Omental fat pad (tissue), 4 donors: ENCODE results near the gene HGFAC. TPM values are rescaled to one million over a fixed set of nuclear protein-coding genes. Genes with fewer than 3 reads are reported as not detected.

Experiments used
- ATAC-seq: fragments of 150-250 bp; one replicate; pipeline ENCODE4 v1.9.1; 2016; ENCODE audit warnings: mild to moderate bottlenecking, moderate library complexity; ENCODE audit not compliant: low FRiP score
- DNase-seq: peaks from one replicate; pipeline ENCODE4 v3.0.0-alpha.2; 2019; ENCODE audit warnings: low spot score
- CTCF ChIP-seq, 3 donors: fragments of 450-650 bp; IDR thresholded peaks; one replicate each; pipeline ENCODE4 v1.5.1; 2016 to 2017; ENCODE audit warnings: antibody characterized with exemption in 3 of 3, mild to moderate bottlenecking in 3 of 3, moderate library complexity in 2 of 3
- total RNA-seq, 4 donors: library from RNA; depleted of rRNA; stranded (reverse); fragments of >200 nt; gene quantifications; one replicate each; pipeline ENCODE4 v1.1.0, GENCODE V29; 2016

HGFAC gene
- total RNA-seq, 4 donors from 2014 or later = not detected

- DNase-seq (no peak), ATAC-seq (no peak)
- peak in 1 of 3 donors; percentile 88 for TF ChIP-seq CTCF (IDR thresholded peaks at IDR 0.05)
Measured at GRCh38 chr4:3442959-3443749, 1.4 kb downstream of the HGFAC start.

- no peak for ATAC-seq
- TF ChIP-seq CTCF (IDR thresholded peaks at IDR 0.05) = no peak
- DNase-seq = no peak
Measured at GRCh38 chr4:3443750-3444309, 2.1 kb downstream of the HGFAC start.

- no peak for DNase-seq
- no peak for TF ChIP-seq CTCF (IDR thresholded peaks at IDR 0.05)
- no peak for ATAC-seq
Measured at GRCh38 chr4:3444351-3445110, 2.8 kb downstream of the HGFAC start.

GRCh38 chr4:3445111-3445820 lies 3.5 kb downstream of the HGFAC start:
- no peak for TF ChIP-seq CTCF (IDR thresholded peaks at IDR 0.05)
- ATAC-seq (no peak), DNase-seq (no peak)

- ATAC-seq (no peak), DNase-seq (no peak)
- TF ChIP-seq CTCF (IDR thresholded peaks at IDR 0.05) = no peak
Measured at GRCh38 chr4:3445829-3446545, 4.2 kb downstream of the HGFAC start.

GRCh38 chr4:3446631-3447320 lies 5.0 kb downstream of the HGFAC start:
- TF ChIP-seq CTCF (IDR thresholded peaks at IDR 0.05) = no peak
- DNase-seq (no peak), ATAC-seq (no peak)
